ENCODE data around the gene LRRFIP1. TPM values are rescaled to one million over a fixed set of nuclear protein-coding genes. Genes with fewer than 3 reads are reported as not detected.
A peak's percentile ranks its signal among the peaks of the same experiment; 100 is the strongest.

Gene LRRFIP1
- total and polyA plus RNA-seq, 2 of the 13 experiments (the other 11 are each of a cell fraction or from before 2014, with no cell fraction given): 15.9 to 40.5 TPM

DNA sequence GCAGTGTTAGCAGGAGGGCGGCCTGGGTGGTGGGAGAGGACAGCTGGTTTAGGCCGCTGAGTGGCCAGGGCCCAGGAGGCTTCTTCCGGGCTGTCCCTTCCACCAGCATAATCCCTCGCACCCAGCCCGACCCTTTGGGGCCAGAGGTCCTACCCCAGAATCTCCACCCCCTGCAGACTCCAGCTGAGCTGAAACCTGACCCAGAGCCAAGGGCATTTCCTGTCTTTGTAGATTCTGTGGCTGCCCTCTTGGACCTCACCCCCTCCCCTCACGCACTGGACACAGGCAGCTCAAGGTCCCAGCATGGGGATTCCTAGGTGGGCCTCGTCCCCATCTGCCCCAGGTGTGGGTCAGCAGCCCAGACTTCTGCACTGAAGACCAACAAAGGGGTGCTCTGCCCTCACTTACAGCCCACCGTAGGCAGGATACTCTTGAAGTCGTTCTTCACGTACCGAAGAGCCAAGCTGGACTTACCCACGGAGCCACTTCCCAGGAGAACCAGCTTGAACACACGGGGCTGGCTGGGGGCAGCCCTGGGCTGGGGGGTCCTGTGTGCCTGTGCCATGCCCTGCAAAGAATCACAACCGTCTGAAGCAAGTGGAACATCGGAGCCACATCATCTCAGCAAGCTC, 41.7 kb upstream of the LRRFIP1 start (continued):
- TF ChIP-seq, protein P1, sequence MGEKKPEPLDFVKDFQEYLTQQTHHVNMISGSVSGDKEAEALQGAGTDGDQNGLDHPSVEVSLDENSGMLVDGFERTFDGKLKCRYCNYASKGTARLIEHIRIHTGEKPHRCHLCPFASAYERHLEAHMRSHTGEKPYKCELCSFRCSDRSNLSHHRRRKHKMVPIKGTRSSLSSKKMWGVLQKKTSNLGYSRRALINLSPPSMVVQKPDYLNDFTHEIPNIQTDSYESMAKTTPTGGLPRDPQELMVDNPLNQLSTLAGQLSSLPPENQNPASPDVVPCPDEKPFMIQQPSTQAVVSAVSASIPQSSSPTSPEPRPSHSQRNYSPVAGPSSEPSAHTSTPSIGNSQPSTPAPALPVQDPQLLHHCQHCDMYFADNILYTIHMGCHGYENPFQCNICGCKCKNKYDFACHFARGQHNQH (CRISPR knock-in tag; IDR thresholded peaks at IDR 0.05): peak; percentile 92
- TF ChIP-seq SUZ12 (IDR thresholded peaks at IDR 0.05; ENCODE audit: low read depth, low read length) (no peak), REXO4 (CRISPR knock-in tag; IDR thresholded peaks at IDR 0.05; ENCODE audit: borderline replicate concordance) (no peak), ZNF263 (CRISPR knock-in tag; IDR thresholded peaks at IDR 0.05) (peak; percentile 84), GTF2F1 (IDR thresholded peaks at IDR 0.05; ENCODE audit: low read length) (no peak), ZNF557 (CRISPR knock-in tag; IDR thresholded peaks at IDR 0.05) (peak; percentile 87), DMTF1 (CRISPR knock-in tag; IDR thresholded peaks at IDR 0.05) (no peak), MEF2D (CRISPR knock-in tag; IDR thresholded peaks at IDR 0.05) (peak; percentile 97), ZNF724P (CRISPR knock-in tag; IDR thresholded peaks at IDR 0.05; ENCODE audit: borderline replicate concordance) (no peak), ZNF383 (CRISPR knock-in tag; IDR thresholded peaks at IDR 0.05; ENCODE audit: borderline replicate concordance) (no peak), AKAP8 (CRISPR knock-in tag; IDR thresholded peaks at IDR 0.05) (peak; percentile 76; the same call in 1 of the 2 replicates), ZNF510 (CRISPR knock-in tag; IDR thresholded peaks at IDR 0.05; ENCODE audit: low read depth) (0 out of 2 replicates have a peak, but pooled peaks have one; percentile 24), ADNP (CRISPR knock-in tag; IDR thresholded peaks at IDR 0.05) (no peak), NFIC (IDR thresholded peaks at IDR 0.05; ENCODE audit: low read length) (no peak), ZNF564 (CRISPR knock-in tag; IDR thresholded peaks at IDR 0.05) (no peak; the same call in 1 of the 2 replicates), CHD2 (IDR thresholded peaks at IDR 0.05; ENCODE audit: low read depth, low read length) (no peak), NFE2L2 (IDR thresholded peaks at IDR 0.05; ENCODE audit: low read length) (no peak), MLLT10 (CRISPR knock-in tag; IDR thresholded peaks at IDR 0.05) (no peak), ZBTB20 (CRISPR knock-in tag; IDR thresholded peaks at IDR 0.05; ENCODE audit: borderline replicate concordance, low read depth) (peak; percentile 89; the same call in 1 of the 2 replicates), ZNF549 (CRISPR knock-in tag; IDR thresholded peaks at IDR 0.05) (no peak), ZNF792 (CRISPR knock-in tag; IDR thresholded peaks at IDR 0.05) (peak; percentile 51; the same call in 1 of the 2 replicates), KMT2A (CRISPR knock-in tag; IDR thresholded peaks at IDR 0.05) (peak; percentile 56), RFXANK (CRISPR knock-in tag; IDR thresholded peaks at IDR 0.05) (no peak), ZNF781 (CRISPR knock-in tag; IDR thresholded peaks at IDR 0.05; ENCODE audit: borderline replicate concordance, not compliant biosample characterization) (no peak), ZNF354B (CRISPR knock-in tag; IDR thresholded peaks at IDR 0.05) (no peak)
- TF ChIP-seq, protein P2, sequence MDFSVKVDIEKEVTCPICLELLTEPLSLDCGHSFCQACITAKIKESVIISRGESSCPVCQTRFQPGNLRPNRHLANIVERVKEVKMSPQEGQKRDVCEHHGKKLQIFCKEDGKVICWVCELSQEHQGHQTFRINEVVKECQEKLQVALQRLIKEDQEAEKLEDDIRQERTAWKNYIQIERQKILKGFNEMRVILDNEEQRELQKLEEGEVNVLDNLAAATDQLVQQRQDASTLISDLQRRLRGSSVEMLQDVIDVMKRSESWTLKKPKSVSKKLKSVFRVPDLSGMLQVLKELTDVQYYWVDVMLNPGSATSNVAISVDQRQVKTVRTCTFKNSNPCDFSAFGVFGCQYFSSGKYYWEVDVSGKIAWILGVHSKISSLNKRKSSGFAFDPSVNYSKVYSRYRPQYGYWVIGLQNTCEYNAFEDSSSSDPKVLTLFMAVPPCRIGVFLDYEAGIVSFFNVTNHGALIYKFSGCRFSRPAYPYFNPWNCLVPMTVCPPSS (IDR thresholded peaks at IDR 0.05): no peak
- TF ChIP-seq, protein P3, sequence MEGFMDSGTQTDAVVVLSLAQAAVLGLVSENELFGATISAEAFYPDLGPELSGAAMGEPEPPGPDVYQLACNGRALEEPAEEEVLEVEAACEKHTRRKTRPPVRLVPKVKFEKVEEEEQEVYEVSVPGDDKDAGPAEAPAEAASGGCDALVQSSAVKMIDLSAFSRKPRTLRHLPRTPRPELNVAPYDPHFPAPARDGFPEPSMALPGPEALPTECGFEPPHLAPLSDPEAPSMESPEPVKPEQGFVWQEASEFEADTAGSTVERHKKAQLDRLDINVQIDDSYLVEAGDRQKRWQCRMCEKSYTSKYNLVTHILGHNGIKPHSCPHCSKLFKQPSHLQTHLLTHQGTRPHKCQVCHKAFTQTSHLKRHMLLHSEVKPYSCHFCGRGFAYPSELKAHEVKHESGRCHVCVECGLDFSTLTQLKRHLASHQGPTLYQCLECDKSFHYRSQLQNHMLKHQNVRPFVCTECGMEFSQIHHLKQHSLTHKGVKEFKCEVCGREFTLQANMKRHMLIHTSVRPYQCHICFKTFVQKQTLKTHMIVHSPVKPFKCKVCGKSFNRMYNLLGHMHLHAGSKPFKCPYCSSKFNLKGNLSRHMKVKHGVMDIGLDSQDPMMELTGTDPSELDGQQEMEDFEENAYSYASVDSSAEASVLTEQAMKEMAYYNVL (CRISPR knock-in tag; IDR thresholded peaks at IDR 0.05; ENCODE audit: borderline replicate concordance): peak; percentile 91

Measured in HepG2 (cell line).